ENCODE results near the gene NBAS.

GRCh38 chr2:15584767-15585469 is 23.8 kb upstream of the NBAS start:
- TF ChIP-seq, protein P1, sequence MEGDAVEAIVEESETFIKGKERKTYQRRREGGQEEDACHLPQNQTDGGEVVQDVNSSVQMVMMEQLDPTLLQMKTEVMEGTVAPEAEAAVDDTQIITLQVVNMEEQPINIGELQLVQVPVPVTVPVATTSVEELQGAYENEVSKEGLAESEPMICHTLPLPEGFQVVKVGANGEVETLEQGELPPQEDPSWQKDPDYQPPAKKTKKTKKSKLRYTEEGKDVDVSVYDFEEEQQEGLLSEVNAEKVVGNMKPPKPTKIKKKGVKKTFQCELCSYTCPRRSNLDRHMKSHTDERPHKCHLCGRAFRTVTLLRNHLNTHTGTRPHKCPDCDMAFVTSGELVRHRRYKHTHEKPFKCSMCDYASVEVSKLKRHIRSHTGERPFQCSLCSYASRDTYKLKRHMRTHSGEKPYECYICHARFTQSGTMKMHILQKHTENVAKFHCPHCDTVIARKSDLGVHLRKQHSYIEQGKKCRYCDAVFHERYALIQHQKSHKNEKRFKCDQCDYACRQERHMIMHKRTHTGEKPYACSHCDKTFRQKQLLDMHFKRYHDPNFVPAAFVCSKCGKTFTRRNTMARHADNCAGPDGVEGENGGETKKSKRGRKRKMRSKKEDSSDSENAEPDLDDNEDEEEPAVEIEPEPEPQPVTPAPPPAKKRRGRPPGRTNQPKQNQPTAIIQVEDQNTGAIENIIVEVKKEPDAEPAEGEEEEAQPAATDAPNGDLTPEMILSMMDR (IDR thresholded peaks at IDR 0.05 in 4 of 5, conservative IDR thresholded peaks at IDR 0.05 in 1 of 5): no peak
- TF ChIP-seq POLR2A (IDR thresholded peaks at IDR 0.05): no peak
